Measurements from ENCODE around the gene BTNL3.
"Not testable (repeated sequence)": the region's sequence is repeated elsewhere in the genome, so short reads cannot be mapped to it uniquely, and the experiment has no call there.

- TF ChIP-seq POLR2AphosphoS5 (IDR thresholded peaks at IDR 0.05); CTCF (IDR thresholded peaks at IDR 0.05 in 8 of 11, conservative IDR thresholded peaks at IDR 0.05 in 3 of 11): not testable (repeated sequence)
Measured at GRCh38 chr5:181010018-181010417, 21.4 kb downstream of the BTNL3 start.
